GM06990 (cell line): ENCODE measurements around the gene EPHA10.

Experiments
- DNase-seq: peaks from one replicate; pipeline ENCODE4 v3.0.0-alpha.2; 2011; ENCODE audit not compliant: insufficient read length; ENCODE audit errors: extremely low read depth
- H3K27me3 ChIP-seq: replicated peaks from 2 replicates; pipeline ENCODE4 v1.6.0; 2011; ENCODE audit warnings: low read length; ENCODE audit not compliant: control insufficient read depth, insufficient read depth
- H3K36me3 ChIP-seq: 2 replicates; pipeline ENCODE4 v1.5.1; 2011; ENCODE audit warnings: low read length; ENCODE audit not compliant: control insufficient read depth, insufficient read depth
- H3K4me3 ChIP-seq: replicated peaks from 2 replicates; pipeline ENCODE4 v1.5.1; 2011; ENCODE audit warnings: low read depth, mild to moderate bottlenecking, control low read depth, low read length
- TF ChIP-seq, protein P1 (sequence below): IDR thresholded peaks from 2 replicates; pipeline ENCODE4 v1.5.1; 2011; ENCODE audit warnings: low read length, control low read depth, mild to moderate bottlenecking, inconsistent platforms; ENCODE audit not compliant: insufficient read depth, poor library complexity, severe bottlenecking

Gene EPHA10

DNA sequence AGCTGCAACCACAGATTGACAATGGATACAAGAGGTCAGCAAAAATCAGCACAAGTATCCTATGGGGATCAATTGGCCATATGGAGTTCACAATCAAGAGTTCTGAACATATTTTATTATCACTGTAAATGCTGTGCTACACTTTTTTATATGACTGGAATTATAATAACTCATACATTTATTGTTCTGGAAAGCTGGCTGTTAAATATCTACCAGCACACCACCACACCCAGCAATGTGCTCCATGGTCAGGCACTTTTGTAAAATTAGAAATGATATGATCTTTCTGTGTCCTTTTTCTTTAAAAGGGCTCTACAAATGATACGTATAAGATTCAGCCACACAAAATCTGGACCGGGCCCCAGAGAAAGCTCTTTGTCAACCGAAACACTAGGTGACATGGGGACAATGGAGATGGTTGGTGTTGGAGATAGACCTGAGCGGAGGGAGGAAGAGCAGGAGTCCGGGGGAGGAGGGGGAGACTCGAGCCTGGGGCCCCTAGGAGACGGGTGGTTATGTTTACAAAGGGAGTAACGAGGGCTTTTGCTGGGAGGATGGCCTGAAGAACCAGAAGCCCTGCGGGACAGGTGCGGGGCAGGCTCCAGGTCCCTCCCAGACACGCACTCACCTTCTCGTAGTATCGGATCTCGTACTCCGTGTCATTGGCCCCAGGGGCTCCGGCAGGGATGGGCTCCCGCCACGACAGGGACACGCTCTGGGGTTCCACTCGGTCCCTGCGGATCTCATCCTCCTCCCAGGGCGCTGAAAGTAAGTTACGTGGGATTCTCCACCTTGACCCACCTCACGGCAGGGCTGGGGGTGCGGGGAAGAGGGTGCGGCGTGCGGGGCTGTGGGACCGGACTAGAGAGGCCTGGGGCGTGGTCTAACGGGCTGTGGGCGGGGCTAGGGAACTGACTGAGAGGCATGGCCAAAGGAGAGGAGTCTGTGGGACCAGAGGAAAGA, 30.0 kb downstream of the EPHA10 start:
- Histone ChIP-seq H3K4me3 (no peak overlapping the region), H3K27me3 (no peaks in the 10 kb centered on the region), H3K36me3 (no peaks in the 10 kb centered on the region)
- no peak for DNase-seq
- TF ChIP-seq, protein P1, sequence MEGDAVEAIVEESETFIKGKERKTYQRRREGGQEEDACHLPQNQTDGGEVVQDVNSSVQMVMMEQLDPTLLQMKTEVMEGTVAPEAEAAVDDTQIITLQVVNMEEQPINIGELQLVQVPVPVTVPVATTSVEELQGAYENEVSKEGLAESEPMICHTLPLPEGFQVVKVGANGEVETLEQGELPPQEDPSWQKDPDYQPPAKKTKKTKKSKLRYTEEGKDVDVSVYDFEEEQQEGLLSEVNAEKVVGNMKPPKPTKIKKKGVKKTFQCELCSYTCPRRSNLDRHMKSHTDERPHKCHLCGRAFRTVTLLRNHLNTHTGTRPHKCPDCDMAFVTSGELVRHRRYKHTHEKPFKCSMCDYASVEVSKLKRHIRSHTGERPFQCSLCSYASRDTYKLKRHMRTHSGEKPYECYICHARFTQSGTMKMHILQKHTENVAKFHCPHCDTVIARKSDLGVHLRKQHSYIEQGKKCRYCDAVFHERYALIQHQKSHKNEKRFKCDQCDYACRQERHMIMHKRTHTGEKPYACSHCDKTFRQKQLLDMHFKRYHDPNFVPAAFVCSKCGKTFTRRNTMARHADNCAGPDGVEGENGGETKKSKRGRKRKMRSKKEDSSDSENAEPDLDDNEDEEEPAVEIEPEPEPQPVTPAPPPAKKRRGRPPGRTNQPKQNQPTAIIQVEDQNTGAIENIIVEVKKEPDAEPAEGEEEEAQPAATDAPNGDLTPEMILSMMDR, result no peak

DNA sequence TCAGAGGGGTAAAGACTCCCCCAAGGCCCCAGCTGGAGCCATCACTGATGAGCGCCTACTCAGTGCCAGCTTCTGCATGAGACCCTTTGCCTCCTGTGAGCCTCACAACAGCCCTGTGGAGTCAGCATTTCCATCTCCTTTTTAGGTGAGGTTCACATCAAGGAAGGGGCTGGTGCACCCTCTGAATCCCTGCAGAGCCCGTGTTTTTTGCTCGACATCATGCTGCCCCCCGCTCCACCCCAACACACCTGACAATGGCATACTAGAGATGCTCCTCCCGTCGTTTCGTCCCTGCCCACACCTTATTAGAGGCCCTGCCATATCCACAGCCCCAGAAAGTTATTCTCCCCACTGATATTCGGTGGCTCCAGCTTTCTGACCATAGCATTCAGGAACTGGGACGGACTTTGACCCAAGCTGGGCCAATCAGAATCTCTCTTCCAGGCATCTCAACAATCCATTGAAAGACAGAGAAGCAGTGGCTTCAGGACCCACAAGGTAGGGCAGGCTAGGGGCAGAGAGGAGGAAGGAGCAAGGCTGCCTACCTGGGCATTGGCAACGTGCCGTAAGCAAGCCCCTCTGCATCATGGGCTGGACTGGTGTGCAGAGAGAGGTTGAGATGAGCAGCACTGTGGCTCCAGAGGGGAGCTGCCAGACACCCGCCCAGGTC, 32.7 kb downstream of the EPHA10 start:
- no peaks in the 10 kb centered on the region for H3K36me3 ChIP-seq
- no peak for DNase-seq
- H3K4me3 ChIP-seq, result no peak overlapping the region
- no peaks in the 10 kb centered on the region; the same call in 1 of the 2 replicates for H3K27me3 ChIP-seq
- TF ChIP-seq, protein P1, result no peak

DNA sequence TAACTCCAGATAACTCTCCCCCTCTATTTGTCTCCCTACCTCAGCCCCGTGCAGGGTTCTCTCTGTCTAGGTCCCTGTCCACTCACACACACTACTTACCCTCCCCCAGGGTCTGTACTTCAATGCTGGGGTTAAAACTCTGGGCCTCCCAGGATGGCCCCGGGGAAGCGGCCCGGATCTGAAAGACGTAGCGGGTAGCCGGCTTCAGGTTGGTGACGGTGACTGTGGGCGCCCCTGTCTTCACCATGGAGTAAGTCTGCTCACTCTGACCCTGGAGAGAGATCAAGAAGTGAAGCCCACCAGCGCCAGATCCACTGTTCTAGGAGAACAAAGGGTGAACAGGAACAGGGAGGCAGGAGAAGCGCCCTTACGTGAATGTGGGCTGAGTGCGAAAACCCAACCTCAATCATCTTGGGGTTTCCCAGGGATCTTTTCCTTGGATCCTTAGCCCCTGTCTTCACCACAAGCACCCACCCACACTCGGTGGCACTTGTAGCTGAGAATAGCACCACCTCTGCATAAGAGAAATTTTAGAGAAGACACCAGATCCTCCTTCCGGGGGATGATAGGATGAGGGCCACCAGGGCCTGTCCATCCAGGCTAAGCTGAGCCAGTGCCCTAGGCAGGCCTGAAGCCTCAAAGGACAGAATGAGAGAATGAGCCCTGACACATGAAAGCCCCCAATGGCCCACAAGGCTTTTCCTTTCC, 33.5 kb downstream of the EPHA10 start:
- Histone ChIP-seq H3K36me3 (no peaks in the 10 kb centered on the region), H3K4me3 (no peak overlapping the region), H3K27me3 (no peaks in the 10 kb centered on the region; the same call in none of the 2 replicates)
- TF ChIP-seq, protein P1, result no peak
- DNase-seq, result no peak

DNA sequence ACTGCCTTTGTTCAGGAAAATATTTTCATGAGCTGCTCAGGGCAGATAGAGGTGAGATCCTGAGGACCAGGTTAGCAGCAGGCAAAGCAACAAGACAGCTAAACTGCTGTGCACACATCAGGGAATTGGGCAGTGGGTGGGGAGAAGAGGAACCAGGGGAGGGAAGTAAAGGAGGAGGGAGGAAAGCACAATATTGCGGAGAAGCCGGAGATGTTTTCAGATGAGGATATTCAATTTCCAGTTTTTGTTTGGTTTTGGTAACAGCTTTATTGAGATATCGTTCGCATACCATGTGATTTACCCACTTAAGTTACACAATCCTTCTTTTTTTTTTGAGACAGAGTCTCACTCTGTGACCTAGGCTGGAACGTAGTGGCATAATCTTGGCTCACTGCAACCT, 34.5 kb downstream of the EPHA10 start:
- TF ChIP-seq, protein P1, result no peak
- H3K4me3 ChIP-seq, result no peak overlapping the region
- no peaks in the 10 kb centered on the region for H3K36me3 ChIP-seq
- no peak for DNase-seq
- no peaks in the 10 kb centered on the region; the same call in none of the 2 replicates for H3K27me3 ChIP-seq

DNA sequence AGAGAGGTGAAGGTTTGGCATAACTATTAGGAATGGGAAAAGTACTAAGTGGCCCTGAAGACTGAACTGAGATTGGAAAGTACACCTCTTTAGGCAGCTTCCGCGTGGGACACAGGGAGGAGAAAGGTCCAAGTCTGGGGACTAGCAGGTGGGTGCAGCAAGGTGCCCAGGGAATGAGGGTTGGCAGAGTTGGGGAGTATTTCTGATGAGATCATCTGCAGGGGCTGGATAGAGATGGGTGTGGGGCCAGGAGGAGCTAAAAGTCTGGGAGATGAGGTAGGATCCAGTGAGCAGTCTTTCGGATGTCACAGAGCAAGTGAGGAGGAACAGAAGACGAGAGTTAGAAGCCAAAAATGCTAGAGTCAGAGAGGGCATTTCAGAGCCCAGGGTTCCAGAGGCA, 36.5 kb downstream of the EPHA10 start:
- no peak for DNase-seq
- Histone ChIP-seq H3K36me3 (no peaks in the 10 kb centered on the region), H3K27me3 (no peaks in the 10 kb centered on the region; the same call in none of the 2 replicates), H3K4me3 (no peak overlapping the region)
- TF ChIP-seq, protein P1, result no peak
